ENCODE results near the gene SNX32. TPM values are rescaled to one million over a fixed set of nuclear protein-coding genes. Genes with fewer than 3 reads are reported as not detected.

The SNX32 gene
- total RNA-seq, 2 experiments from 2014 or later = 0.33 to 0.61 TPM

- DNase-seq = peak in 2 of 14 experiments; percentile 24 to 35
- H3K4me3 Mint-ChIP-seq = peak overlapping the region; percentile 32
- ChIA-PET POLR2A (interaction anchor here (0.6 to 5.8 kb wide), 3 partner anchors 23 to 110 kb away, joined by 3 to 248 read pairs (median 56); partner anchors contain the start of genes CCDC85B and FIBP), CTCF (interaction anchor here (1.6 kb wide), 1 partner anchor 22 kb away, joined by 5 read pairs; no protein-coding TSS in a partner anchor)
- Histone ChIP-seq H3K4me1 (ENCODE audit: insufficient read depth, low read length) (peaks cover 52% of the 10 kb centered on the region), H3K9me3 (ENCODE audit: control insufficient read depth in 1 of 2, insufficient read depth in 1 of 2, low read length in 2 of 2) (no peaks in the 10 kb centered on the region), H3K4me3 (ENCODE audit: low read length) (no peak overlapping the region), H3K27ac (ENCODE audit: low read depth in 1 of 2, low read length in 2 of 2) (peak overlapping the region in 1 of 2 donors; percentile 22), H3K27me3 (ENCODE audit: control insufficient read depth in 1 of 2, insufficient read depth in 2 of 2, low read length in 2 of 2) (no peaks in the 10 kb centered on the region), H3K36me3 (ENCODE audit: insufficient read depth, low read length) (peaks cover 58% of the 10 kb centered on the region)
- no peaks in the 10 kb centered on the region for H3K27me3 Mint-ChIP-seq
- H3K27ac Mint-ChIP-seq = peak overlapping the region; percentile 94
- peaks cover 84% of the 10 kb centered on the region for H3K36me3 Mint-ChIP-seq (ENCODE audit: low read depth)
- peaks cover 32% of the 10 kb centered on the region for H3K4me1 Mint-ChIP-seq (ENCODE audit: low read depth)
- intact Hi-C loops (cut with DNase I, micrococcal nuclease) = no loop called here
- no peak for ATAC-seq (ENCODE audit: poor library complexity)
- TF ChIP-seq CTCF (IDR thresholded peaks at IDR 0.05) = no peak
- no peaks in the 10 kb centered on the region for H3K9me3 Mint-ChIP-seq
Measured at GRCh38 chr11:65862191-65862735, 28.5 kb downstream of the SNX32 start.

- H3K27me3 ChIP-seq (ENCODE audit: control insufficient read depth in 1 of 2, insufficient read depth in 2 of 2, low read length in 2 of 2) = no peaks in the 10 kb centered on the region
- no peaks in the 10 kb centered on the region for H3K9me3 ChIP-seq (ENCODE audit: control insufficient read depth in 1 of 2, insufficient read depth in 1 of 2, low read length in 2 of 2)
- intact Hi-C loops (cut with DNase I, micrococcal nuclease) = no loop called here
- no peak overlapping the region for H3K27ac Mint-ChIP-seq
- CTCF ChIA-PET = interaction anchor here (1.6 kb wide), 1 partner anchor 21 kb away, joined by 5 read pairs; no protein-coding TSS in a partner anchor
- no peak overlapping the region for H3K4me3 ChIP-seq (ENCODE audit: low read length)
- H3K27ac ChIP-seq (ENCODE audit: low read depth in 1 of 2, low read length in 2 of 2) = peak overlapping the region in 1 of 2 donors; percentile 22
- ATAC-seq (ENCODE audit: poor library complexity) = no peak
- no peak overlapping the region for H3K4me3 Mint-ChIP-seq
- no peak for TF ChIP-seq CTCF (IDR thresholded peaks at IDR 0.05)
- peaks cover 85% of the 10 kb centered on the region for H3K36me3 Mint-ChIP-seq (ENCODE audit: low read depth)
- peaks cover 66% of the 10 kb centered on the region for H3K36me3 ChIP-seq (ENCODE audit: insufficient read depth, low read length)
- H3K27me3 Mint-ChIP-seq = no peaks in the 10 kb centered on the region
- H3K4me1 ChIP-seq (ENCODE audit: insufficient read depth, low read length) = peaks cover 55% of the 10 kb centered on the region
- no peaks in the 10 kb centered on the region for H3K9me3 Mint-ChIP-seq
- DNase-seq = peak in 2 of 14 experiments; percentile 27
- H3K4me1 Mint-ChIP-seq (ENCODE audit: low read depth) = peaks cover 30% of the 10 kb centered on the region
- POLR2A ChIA-PET = interaction anchor here (0.6 kb wide), 1 partner anchor 109 kb away, joined by 3 read pairs; no protein-coding TSS in a partner anchor
Measured at GRCh38 chr11:65862941-65863888, 29.5 kb downstream of the SNX32 start.

DNA sequence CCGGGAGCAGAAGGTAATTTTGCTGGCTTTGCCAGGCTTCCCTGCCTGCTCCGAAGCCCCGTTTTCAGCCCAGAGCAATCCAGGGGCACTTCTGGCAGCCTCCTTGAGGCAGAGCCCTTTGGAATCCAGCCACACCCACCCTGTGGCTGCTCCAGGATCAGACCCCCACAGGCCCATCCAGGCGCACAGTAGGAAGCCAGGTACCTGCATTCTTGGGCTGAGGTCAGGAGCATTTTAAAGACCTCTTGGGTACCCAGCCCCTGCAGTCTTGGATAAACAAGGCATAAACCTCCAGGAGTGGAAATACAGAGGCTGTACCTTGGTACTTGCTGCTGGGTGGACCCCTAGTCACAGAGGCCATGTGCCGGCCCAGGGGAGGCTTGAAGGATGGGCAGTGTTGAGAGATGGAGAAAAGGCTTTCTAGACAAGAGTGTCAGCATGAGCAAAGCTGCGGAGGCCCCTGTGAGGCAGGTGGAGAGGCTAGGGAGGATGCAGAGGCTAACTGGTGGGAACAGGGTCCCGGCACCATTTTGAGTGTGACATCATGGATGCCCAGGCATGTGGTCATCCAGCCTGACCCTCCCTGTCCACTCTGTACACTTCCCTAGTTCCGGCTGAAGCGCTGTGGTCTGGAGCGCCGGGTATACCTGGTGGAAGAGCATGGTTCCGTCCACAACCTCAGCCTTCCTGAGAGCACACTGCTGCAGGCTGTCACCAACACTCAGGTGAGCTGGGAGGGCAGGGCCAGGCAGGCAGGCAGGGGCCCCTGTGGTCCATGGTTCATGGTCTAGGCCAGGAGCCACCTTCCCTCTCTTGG lies 30.3 kb downstream of the SNX32 start:
- intact Hi-C loops (cut with DNase I, micrococcal nuclease) = no loop called here
- ChIA-PET POLR2A (no interaction called here), CTCF (interaction anchor here (1.6 kb wide), 1 partner anchor 21 kb away, joined by 5 read pairs; no protein-coding TSS in a partner anchor)
- no peak for TF ChIP-seq CTCF (IDR thresholded peaks at IDR 0.05)
- no peaks in the 10 kb centered on the region for H3K9me3 Mint-ChIP-seq
- H3K9me3 ChIP-seq (ENCODE audit: control insufficient read depth in 1 of 2, insufficient read depth in 1 of 2, low read length in 2 of 2) = no peaks in the 10 kb centered on the region
- H3K4me1 ChIP-seq (ENCODE audit: insufficient read depth, low read length) = peaks cover 47% of the 10 kb centered on the region
- H3K27me3 Mint-ChIP-seq = no peaks in the 10 kb centered on the region
- H3K4me3 Mint-ChIP-seq = no peak overlapping the region
- H3K4me1 Mint-ChIP-seq (ENCODE audit: low read depth) = peaks cover 21% of the 10 kb centered on the region
- no peak overlapping the region for H3K4me3 ChIP-seq (ENCODE audit: low read length)
- no peak overlapping the region for H3K27ac Mint-ChIP-seq
- no peaks in the 10 kb centered on the region for H3K27me3 ChIP-seq (ENCODE audit: control insufficient read depth in 1 of 2, insufficient read depth in 2 of 2, low read length in 2 of 2)
- peak in 1 of 14 experiments; percentile 11 for DNase-seq
- H3K36me3 ChIP-seq (ENCODE audit: insufficient read depth, low read length) = peaks cover 67% of the 10 kb centered on the region
- no peak for ATAC-seq (ENCODE audit: poor library complexity)
- no peak overlapping the region for H3K27ac ChIP-seq (ENCODE audit: low read depth in 1 of 2, low read length in 2 of 2)
- H3K36me3 Mint-ChIP-seq (ENCODE audit: low read depth) = peaks cover 76% of the 10 kb centered on the region

Measured in CD4-positive, alpha-beta T cell (primary cell).